Measurements from ENCODE around the gene RPLP2.

RPLP2 gene

GRCh38 chr11:833114-833791 lies 23.5 kb downstream of the RPLP2 start:
- TF ChIP-seq NFIC (IDR thresholded peaks at IDR 0.05) (no peak), ZBTB7A (IDR thresholded peaks at IDR 0.05; ENCODE audit: low read depth) (peak; percentile 51; the same call in 1 of the 2 replicates), EGR1 (IDR thresholded peaks at IDR 0.05) (0 out of 2 replicates have a peak, but pooled peaks have one; percentile 30), USF1 (IDR thresholded peaks at IDR 0.05) (no peak)

GRCh38 chr11:833849-834311 lies 24.1 kb downstream of the RPLP2 start:
- TF ChIP-seq REST (IDR thresholded peaks at IDR 0.05; ENCODE audit: low read depth): no peak
- no peak for TF ChIP-seq TCF12 (IDR thresholded peaks at IDR 0.05; ENCODE audit: low read depth)
- TF ChIP-seq ZBTB7A (IDR thresholded peaks at IDR 0.05; ENCODE audit: low read depth): no peak
- TF ChIP-seq CEBPB (IDR thresholded peaks at IDR 0.05): no peak
- no peak for TF ChIP-seq NFIC (IDR thresholded peaks at IDR 0.05)
- no peak for TF ChIP-seq YY1 (IDR thresholded peaks at IDR 0.05; ENCODE audit: low read depth)
- TF ChIP-seq USF1 (IDR thresholded peaks at IDR 0.05): no peak
- TF ChIP-seq EP300 (IDR thresholded peaks at IDR 0.05; ENCODE audit: borderline replicate concordance): no peak
- no peak for TF ChIP-seq FOXM1 (IDR thresholded peaks at IDR 0.05; ENCODE audit: borderline replicate concordance, low read depth)
- TF ChIP-seq MAX (IDR thresholded peaks at IDR 0.05): no peak
- TF ChIP-seq EGR1 (IDR thresholded peaks at IDR 0.05): no peak
- no peak for TF ChIP-seq TAF1 (IDR thresholded peaks at IDR 0.05; ENCODE audit: low read depth)

GRCh38 chr11:834371-835316 lies 24.9 kb downstream of the RPLP2 start:
- no peak; the same call in 1 of the 2 replicates for TF ChIP-seq TAF1 (IDR thresholded peaks at IDR 0.05; ENCODE audit: low read depth)
- peak; percentile 68; the same call in 1 of the 2 replicates for TF ChIP-seq YY1 (IDR thresholded peaks at IDR 0.05; ENCODE audit: low read depth)
- TF ChIP-seq NFIC (IDR thresholded peaks at IDR 0.05): peak; percentile 49
- TF ChIP-seq ZBTB7A (IDR thresholded peaks at IDR 0.05; ENCODE audit: low read depth): peak; percentile 63; the same call in 1 of the 2 replicates
- TF ChIP-seq RAD21 (IDR thresholded peaks at IDR 0.05; ENCODE audit: low read depth): no peak
- no peak for TF ChIP-seq USF1 (IDR thresholded peaks at IDR 0.05)
- peak; percentile 63; the same call in 1 of the 2 replicates for TF ChIP-seq CREB1 (IDR thresholded peaks at IDR 0.05; ENCODE audit: low read depth)
- TF ChIP-seq TCF12 (IDR thresholded peaks at IDR 0.05; ENCODE audit: low read depth): peak; percentile 73
- peak; percentile 43; the same call in 1 of the 2 replicates for TF ChIP-seq MAX (IDR thresholded peaks at IDR 0.05)
- TF ChIP-seq TEAD4 (IDR thresholded peaks at IDR 0.05): peak; percentile 87

GRCh38 chr11:836274-836673 lies 26.5 kb downstream of the RPLP2 start:
- TF ChIP-seq USF1 (IDR thresholded peaks at IDR 0.05) (no peak), TCF12 (IDR thresholded peaks at IDR 0.05; ENCODE audit: low read depth) (no peak), FOXM1 (IDR thresholded peaks at IDR 0.05; ENCODE audit: borderline replicate concordance, low read depth) (no peak), ZBTB7A (IDR thresholded peaks at IDR 0.05; ENCODE audit: low read depth) (no peak), MAX (IDR thresholded peaks at IDR 0.05) (no peak), TEAD4 (IDR thresholded peaks at IDR 0.05) (no peak), RAD21 (IDR thresholded peaks at IDR 0.05; ENCODE audit: low read depth) (no peak), CEBPB (IDR thresholded peaks at IDR 0.05) (no peak), EP300 (IDR thresholded peaks at IDR 0.05; ENCODE audit: borderline replicate concordance) (no peak), EGR1 (IDR thresholded peaks at IDR 0.05) (no peak), NFIC (IDR thresholded peaks at IDR 0.05) (no peak)

- no peak for TF ChIP-seq ZBTB7A (IDR thresholded peaks at IDR 0.05; ENCODE audit: low read depth)
- TF ChIP-seq CEBPB (IDR thresholded peaks at IDR 0.05): no peak
- TF ChIP-seq TAF1 (IDR thresholded peaks at IDR 0.05; ENCODE audit: low read depth): no peak
- no peak for TF ChIP-seq USF1 (IDR thresholded peaks at IDR 0.05)
- no peak for TF ChIP-seq YY1 (IDR thresholded peaks at IDR 0.05; ENCODE audit: low read depth)
- TF ChIP-seq REST (IDR thresholded peaks at IDR 0.05; ENCODE audit: low read depth): no peak
- TF ChIP-seq EP300 (IDR thresholded peaks at IDR 0.05; ENCODE audit: borderline replicate concordance): no peak
- TF ChIP-seq RAD21 (IDR thresholded peaks at IDR 0.05; ENCODE audit: low read depth): no peak
- TF ChIP-seq MAX (IDR thresholded peaks at IDR 0.05): no peak
- TF ChIP-seq NFIC (IDR thresholded peaks at IDR 0.05): no peak
- no peak for TF ChIP-seq TCF12 (IDR thresholded peaks at IDR 0.05; ENCODE audit: low read depth)
- TF ChIP-seq EGR1 (IDR thresholded peaks at IDR 0.05): no peak
- no peak for TF ChIP-seq FOXM1 (IDR thresholded peaks at IDR 0.05; ENCODE audit: borderline replicate concordance, low read depth)
- no peak for TF ChIP-seq CREB1 (IDR thresholded peaks at IDR 0.05; ENCODE audit: low read depth)
- TF ChIP-seq TEAD4 (IDR thresholded peaks at IDR 0.05): no peak
Observed at GRCh38 chr11:836700-837099, 26.9 kb downstream of the RPLP2 start.

Measured in Ishikawa (cell line).